Memory B cell (primary cell): Measurements from ENCODE around the gene CNOT1.
"Not testable (repeated sequence)": the region's sequence is repeated elsewhere in the genome, so short reads cannot be mapped to it uniquely, and the experiment has no call there.

Source experiments
- ATAC-seq: fragments of 150-1000 bp; cut with Tn5 transposase; 2 replicates; pipeline ENCODE4 v1.10.0; 2021; ENCODE audit warnings: low read depth, mild to moderate bottlenecking, moderate library complexity
- DNase-seq, 2 donors: peaks; one replicate each; pipeline ENCODE4 v3.0.0; 2022; ENCODE audit warnings: low spot score in 2 of 2
- H3K27ac Mint-ChIP-seq: one replicate; pipeline ENCODE4 v1.8.0; 2022; ENCODE audit warnings: mild to moderate bottlenecking, moderate library complexity, mixed read lengths
- H3K27me3 Mint-ChIP-seq: one replicate; pipeline ENCODE4 v1.8.0; 2022; ENCODE audit warnings: mixed read lengths
- H3K36me3 Mint-ChIP-seq: one replicate; pipeline ENCODE4 v1.8.0; 2022; ENCODE audit warnings: mild to moderate bottlenecking, mixed read lengths
- H3K4me1 Mint-ChIP-seq: one replicate; pipeline ENCODE4 v1.8.0; 2022; ENCODE audit warnings: mixed read lengths
- H3K4me3 Mint-ChIP-seq: one replicate; pipeline ENCODE4 v1.8.0; 2022; ENCODE audit warnings: mild to moderate bottlenecking, moderate library complexity, mixed read lengths
- H3K9me3 Mint-ChIP-seq: one replicate; pipeline ENCODE4 v1.8.0; 2022; ENCODE audit warnings: mixed read lengths

CNOT1 gene

GRCh38 chr16:58579587-58579986, 50.0 kb downstream of the CNOT1 start:
- DNase-seq (no peak), ATAC-seq (no peak)
- no peaks in the 10 kb centered on the region for H3K27me3 Mint-ChIP-seq
- H3K27ac Mint-ChIP-seq, result no peak overlapping the region
- peaks cover 27% of the 10 kb centered on the region for H3K36me3 Mint-ChIP-seq
- H3K4me1 Mint-ChIP-seq, result no peaks in the 10 kb centered on the region
- H3K9me3 Mint-ChIP-seq, result no peaks in the 10 kb centered on the region
- H3K4me3 Mint-ChIP-seq, result no peak overlapping the region

GRCh38 chr16:58578642-58579041, 51.0 kb downstream of the CNOT1 start:
- H3K27me3 Mint-ChIP-seq, result no peaks in the 10 kb centered on the region
- ATAC-seq (no peak), DNase-seq (no peak)
- peaks cover 35% of the 10 kb centered on the region for H3K36me3 Mint-ChIP-seq
- no peaks in the 10 kb centered on the region for H3K4me1 Mint-ChIP-seq
- H3K4me3 Mint-ChIP-seq, result no peak overlapping the region
- no peaks in the 10 kb centered on the region for H3K9me3 Mint-ChIP-seq
- no peak overlapping the region for H3K27ac Mint-ChIP-seq

- Mint-ChIP-seq H3K4me3 (no peak overlapping the region), H3K27me3 (no peaks in the 10 kb centered on the region), H3K9me3 (no peaks in the 10 kb centered on the region), H3K27ac (peak overlapping the region; percentile 11), H3K36me3 (peaks cover 37% of the 10 kb centered on the region), H3K4me1 (no peaks in the 10 kb centered on the region)
- no peak for ATAC-seq
- DNase-seq, result no peak
Observed at GRCh38 chr16:58577141-58577540, 52.5 kb downstream of the CNOT1 start.

GRCh38 chr16:58574895-58575294, 54.7 kb downstream of the CNOT1 start:
- peaks cover 46% of the 10 kb centered on the region for H3K36me3 Mint-ChIP-seq

GRCh38 chr16:58565697-58566096, 63.9 kb downstream of the CNOT1 start:
- peaks cover 27% of the 10 kb centered on the region for H3K36me3 Mint-ChIP-seq
- not testable (repeated sequence) for H3K4me1 Mint-ChIP-seq, H3K27me3 Mint-ChIP-seq, ATAC-seq, H3K27ac Mint-ChIP-seq, DNase-seq, H3K9me3 Mint-ChIP-seq, H3K4me3 Mint-ChIP-seq

More at GRCh38 chr16:58574895-58575294, 54.7 kb downstream of the CNOT1 start:
- no peak overlapping the region for H3K4me3 Mint-ChIP-seq
- H3K27ac Mint-ChIP-seq, result peak overlapping the region; percentile 30
- no peaks in the 10 kb centered on the region for H3K27me3 Mint-ChIP-seq
- no peaks in the 10 kb centered on the region for H3K4me1 Mint-ChIP-seq
- DNase-seq, result no peak
- H3K9me3 Mint-ChIP-seq, result no peaks in the 10 kb centered on the region
- no peak for ATAC-seq

GRCh38 chr16:58563775-58564174, 65.9 kb downstream of the CNOT1 start:
- Mint-ChIP-seq H3K27ac (no peak overlapping the region), H3K4me1 (peaks cover 2% of the 10 kb centered on the region), H3K9me3 (no peaks in the 10 kb centered on the region), H3K27me3 (no peaks in the 10 kb centered on the region), H3K36me3 (peaks cover 21% of the 10 kb centered on the region), H3K4me3 (no peak overlapping the region)
- DNase-seq, result no peak
- no peak for ATAC-seq

- ATAC-seq, result no peak
- no peak for DNase-seq
- Mint-ChIP-seq H3K36me3 (peaks cover 23% of the 10 kb centered on the region), H3K9me3 (no peaks in the 10 kb centered on the region), H3K4me1 (peaks cover 2% of the 10 kb centered on the region), H3K27me3 (no peaks in the 10 kb centered on the region), H3K4me3 (no peak overlapping the region), H3K27ac (no peak overlapping the region)
Observed at GRCh38 chr16:58563235-58563634, 66.4 kb downstream of the CNOT1 start.

- Mint-ChIP-seq H3K27me3 (no peaks in the 10 kb centered on the region), H3K27ac (peak overlapping the region; percentile 28), H3K36me3 (peaks cover 19% of the 10 kb centered on the region)
Observed at GRCh38 chr16:58556678-58557077, 72.9 kb downstream of the CNOT1 start.

GRCh38 chr16:58551496-58551895, 78.1 kb downstream of the CNOT1 start:
- H3K9me3 Mint-ChIP-seq, result no peaks in the 10 kb centered on the region
- no peak overlapping the region for H3K27ac Mint-ChIP-seq
- no peaks in the 10 kb centered on the region for H3K4me1 Mint-ChIP-seq
- DNase-seq (no peak), ATAC-seq (no peak)
- H3K36me3 Mint-ChIP-seq, result peaks cover 22% of the 10 kb centered on the region
- no peaks in the 10 kb centered on the region for H3K27me3 Mint-ChIP-seq
- H3K4me3 Mint-ChIP-seq, result no peak overlapping the region

More at GRCh38 chr16:58556678-58557077, 72.9 kb downstream of the CNOT1 start:
- DNase-seq, result no peak
- ATAC-seq, result no peak
- Mint-ChIP-seq H3K4me1 (no peaks in the 10 kb centered on the region), H3K9me3 (no peaks in the 10 kb centered on the region), H3K4me3 (no peak overlapping the region)

- Mint-ChIP-seq H3K27me3 (no peaks in the 10 kb centered on the region), H3K4me3 (no peak overlapping the region), H3K36me3 (peaks cover 23% of the 10 kb centered on the region), H3K4me1 (peaks cover 3% of the 10 kb centered on the region), H3K27ac (no peak overlapping the region), H3K9me3 (no peaks in the 10 kb centered on the region)
- ATAC-seq (no peak), DNase-seq (no peak)
Observed at GRCh38 chr16:58548378-58548777, 81.2 kb downstream of the CNOT1 start.

- DNase-seq (no peak), ATAC-seq (no peak)
- Mint-ChIP-seq H3K27me3 (no peaks in the 10 kb centered on the region), H3K36me3 (peaks cover 30% of the 10 kb centered on the region), H3K4me1 (peaks cover 3% of the 10 kb centered on the region), H3K27ac (no peak overlapping the region), H3K4me3 (no peak overlapping the region), H3K9me3 (no peaks in the 10 kb centered on the region)
Observed at GRCh38 chr16:58543685-58544084, 85.9 kb downstream of the CNOT1 start.

- no peak for ATAC-seq
- no peaks in the 10 kb centered on the region for H3K9me3 Mint-ChIP-seq
- H3K4me3 Mint-ChIP-seq, result no peak overlapping the region
- peaks cover 3% of the 10 kb centered on the region for H3K4me1 Mint-ChIP-seq
- H3K36me3 Mint-ChIP-seq, result peaks cover 35% of the 10 kb centered on the region
- H3K27ac Mint-ChIP-seq, result no peak overlapping the region
- no peaks in the 10 kb centered on the region for H3K27me3 Mint-ChIP-seq
- no peak for DNase-seq
Observed at GRCh38 chr16:58542291-58542690, 87.3 kb downstream of the CNOT1 start.

- H3K36me3 Mint-ChIP-seq, result peaks cover 35% of the 10 kb centered on the region
- H3K4me1 Mint-ChIP-seq, result peaks cover 3% of the 10 kb centered on the region
- no peak overlapping the region for H3K4me3 Mint-ChIP-seq
- no peaks in the 10 kb centered on the region for H3K27me3 Mint-ChIP-seq
- no peak overlapping the region for H3K27ac Mint-ChIP-seq
- DNase-seq (no peak), ATAC-seq (no peak)
- H3K9me3 Mint-ChIP-seq, result no peaks in the 10 kb centered on the region
Observed at GRCh38 chr16:58541711-58542110, 87.9 kb downstream of the CNOT1 start.

- DNase-seq (no peak), ATAC-seq (no peak)
- Mint-ChIP-seq H3K4me3 (no peak overlapping the region), H3K4me1 (no peaks in the 10 kb centered on the region), H3K27ac (peak overlapping the region; percentile 84), H3K36me3 (peaks cover 40% of the 10 kb centered on the region), H3K27me3 (no peaks in the 10 kb centered on the region), H3K9me3 (no peaks in the 10 kb centered on the region)
Observed at GRCh38 chr16:58537124-58537906, 92.3 kb downstream of the CNOT1 start.

GRCh38 chr16:58536278-58536677, 93.3 kb downstream of the CNOT1 start:
- Mint-ChIP-seq H3K27me3 (no peaks in the 10 kb centered on the region), H3K4me1 (no peaks in the 10 kb centered on the region), H3K27ac (no peak overlapping the region), H3K4me3 (no peak overlapping the region), H3K9me3 (no peaks in the 10 kb centered on the region), H3K36me3 (peaks cover 40% of the 10 kb centered on the region)
- DNase-seq (no peak), ATAC-seq (no peak)
